ENCODE measurements around the gene PGAP6.
A peak's percentile ranks its signal among the peaks of the same experiment; 100 is the strongest.
"Not testable (repeated sequence)": the region's sequence is repeated elsewhere in the genome, so short reads cannot be mapped to it uniquely, and the experiment has no call there.

The PGAP6 gene

DNA sequence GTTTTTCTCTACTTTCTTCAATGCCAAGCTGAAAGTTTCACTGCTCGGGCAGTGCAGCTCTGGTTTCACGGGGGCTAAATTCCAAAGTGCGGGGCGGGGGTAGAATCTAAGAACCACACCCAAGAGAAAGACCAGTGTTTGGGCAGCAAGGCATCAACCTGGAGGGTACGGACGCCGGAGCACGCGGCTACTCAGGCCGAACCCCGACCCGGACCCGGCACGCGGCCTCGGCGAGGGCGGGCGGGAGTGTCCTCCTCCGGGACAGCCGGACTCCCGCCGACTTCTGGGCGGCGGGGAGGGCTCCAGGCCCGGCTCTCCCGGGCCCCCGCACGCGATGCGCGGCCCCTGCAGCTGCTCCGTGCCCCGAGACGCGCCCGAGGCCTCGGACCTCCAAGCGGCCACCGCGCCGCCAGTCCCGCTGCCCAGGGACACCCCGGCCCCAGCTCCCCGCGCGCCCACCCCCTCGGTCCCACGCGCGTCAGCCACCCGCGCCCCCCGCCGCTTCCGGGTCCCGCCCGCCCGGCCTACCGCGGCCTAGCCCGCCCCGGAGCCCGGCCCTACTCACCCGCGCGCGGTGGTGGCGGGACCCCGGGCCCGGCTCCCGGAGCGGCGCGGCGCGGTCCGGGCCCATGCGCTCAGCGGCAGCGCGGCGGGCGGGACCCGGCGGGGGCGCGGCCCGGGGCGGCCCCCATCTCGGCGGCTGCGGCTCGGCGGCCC lies 29.8 kb downstream of the PGAP6 start:
- no peaks in the 10 kb centered on the region for H3K9me3 ChIP-seq (ENCODE audit: insufficient read depth, low read length)
- peak overlapping the region; percentile 86 for H3K9ac ChIP-seq (ENCODE audit: insufficient read length, low read depth)
- H3K4me1 ChIP-seq (ENCODE audit: insufficient read depth, insufficient read length) = peaks cover 16% of the 10 kb centered on the region
- peak overlapping the region; percentile 74 for H3K4me3 ChIP-seq (ENCODE audit: insufficient read length, low read depth)
- peaks cover 7% of the 10 kb centered on the region for H3K27me3 ChIP-seq (ENCODE audit: insufficient read depth, insufficient read length)
- H3K36me3 ChIP-seq (ENCODE audit: insufficient read depth, insufficient read length, low read length) = peaks cover 32% of the 10 kb centered on the region
- TF ChIP-seq SUZ12 (IDR thresholded peaks at IDR 0.05; ENCODE audit: extremely low read depth, insufficient read depth, insufficient read length) = no peak
- TF ChIP-seq YY1 (IDR thresholded peaks at IDR 0.05; ENCODE audit: insufficient read depth, insufficient read length) = no peak
- no peak for TF ChIP-seq ZNF274 (IDR thresholded peaks at IDR 0.05; ENCODE audit: low read depth, low read length)
- DNase-seq (ENCODE audit: low read depth, low spot score) = no peak

DNA sequence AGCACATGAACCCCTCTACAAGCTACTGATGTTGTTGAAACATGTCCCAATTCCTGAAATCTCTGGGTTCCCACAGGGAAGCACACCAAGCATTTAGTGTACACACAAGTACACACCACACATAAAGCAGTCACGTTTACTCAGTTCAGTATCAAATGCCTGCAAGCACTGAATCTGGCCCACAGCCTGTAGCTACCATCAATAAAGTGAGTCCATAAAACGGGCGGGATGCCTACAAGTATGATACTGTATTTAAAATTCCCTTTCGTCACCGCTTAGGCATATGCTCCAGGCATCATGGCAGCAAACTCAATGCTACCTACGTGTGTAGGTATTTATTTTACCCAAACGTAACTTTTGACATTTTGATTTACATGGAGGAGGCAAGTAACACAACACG lies 31.6 kb downstream of the PGAP6 start:
- no peak for DNase-seq (ENCODE audit: low read depth, low spot score)
- Histone ChIP-seq H3K36me3 (ENCODE audit: insufficient read depth, insufficient read length, low read length) (peaks cover 47% of the 10 kb centered on the region), H3K9ac (ENCODE audit: insufficient read length, low read depth) (no peak overlapping the region), H3K4me3 (ENCODE audit: insufficient read length, low read depth) (no peak overlapping the region), H3K27me3 (ENCODE audit: insufficient read depth, insufficient read length) (peaks cover 7% of the 10 kb centered on the region), H3K4me1 (ENCODE audit: insufficient read depth, insufficient read length) (peaks cover 27% of the 10 kb centered on the region), H3K9me3 (ENCODE audit: insufficient read depth, low read length) (no peaks in the 10 kb centered on the region)
- TF ChIP-seq YY1 (IDR thresholded peaks at IDR 0.05; ENCODE audit: insufficient read depth, insufficient read length) (no peak), ZNF274 (IDR thresholded peaks at IDR 0.05; ENCODE audit: low read depth, low read length) (no peak), SUZ12 (IDR thresholded peaks at IDR 0.05; ENCODE audit: extremely low read depth, insufficient read depth, insufficient read length) (no peak)

- Histone ChIP-seq H3K9ac (ENCODE audit: insufficient read length, low read depth) (no peak overlapping the region), H3K9me3 (ENCODE audit: insufficient read depth, low read length) (no peaks in the 10 kb centered on the region)
- no peak for DNase-seq (ENCODE audit: low read depth, low spot score)
Observed at GRCh38 chr16:349211-349610, 32.6 kb downstream of the PGAP6 start.

DNA sequence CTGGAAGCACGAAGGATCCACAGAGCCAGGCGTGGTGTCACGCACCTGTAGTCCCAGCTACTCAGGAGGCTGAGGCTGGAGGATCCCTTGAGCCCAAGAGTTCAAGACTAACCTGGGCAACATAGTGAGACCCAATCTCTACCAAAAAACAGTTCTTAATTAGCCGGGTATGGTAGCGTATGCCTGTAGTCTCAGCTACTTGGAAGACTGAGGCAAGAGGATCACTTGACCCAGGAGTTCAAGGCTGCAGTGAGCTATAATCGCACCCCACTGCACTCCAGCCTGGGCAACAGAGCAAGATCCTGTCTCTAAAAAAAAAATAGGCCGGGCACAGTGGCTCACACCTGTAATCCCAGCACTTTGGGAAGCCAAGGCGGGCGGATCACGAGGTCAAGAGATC lies 33.3 kb downstream of the PGAP6 start:
- not testable (repeated sequence) for H3K27me3 ChIP-seq (ENCODE audit: insufficient read depth, insufficient read length); DNase-seq (ENCODE audit: low read depth, low spot score); H3K9me3 ChIP-seq (ENCODE audit: insufficient read depth, low read length); H3K9ac ChIP-seq (ENCODE audit: insufficient read length, low read depth); H3K4me3 ChIP-seq (ENCODE audit: insufficient read length, low read depth)
- H3K36me3 ChIP-seq (ENCODE audit: insufficient read depth, insufficient read length, low read length) = peaks cover 62% of the 10 kb centered on the region
- peaks cover 26% of the 10 kb centered on the region for H3K4me1 ChIP-seq (ENCODE audit: insufficient read depth, insufficient read length)

More at GRCh38 chr16:349211-349610, 32.6 kb downstream of the PGAP6 start:
- peaks cover 56% of the 10 kb centered on the region for H3K36me3 ChIP-seq (ENCODE audit: insufficient read depth, insufficient read length, low read length)
- peaks cover 30% of the 10 kb centered on the region for H3K4me1 ChIP-seq (ENCODE audit: insufficient read depth, insufficient read length)
- peaks cover 4% of the 10 kb centered on the region for H3K27me3 ChIP-seq (ENCODE audit: insufficient read depth, insufficient read length)
- TF ChIP-seq YY1 (IDR thresholded peaks at IDR 0.05; ENCODE audit: insufficient read depth, insufficient read length) = no peak
- TF ChIP-seq SUZ12 (IDR thresholded peaks at IDR 0.05; ENCODE audit: extremely low read depth, insufficient read depth, insufficient read length) = no peak
- no peak for TF ChIP-seq ZNF274 (IDR thresholded peaks at IDR 0.05; ENCODE audit: low read depth, low read length)
- H3K4me3 ChIP-seq (ENCODE audit: insufficient read length, low read depth) = no peak overlapping the region

DNA sequence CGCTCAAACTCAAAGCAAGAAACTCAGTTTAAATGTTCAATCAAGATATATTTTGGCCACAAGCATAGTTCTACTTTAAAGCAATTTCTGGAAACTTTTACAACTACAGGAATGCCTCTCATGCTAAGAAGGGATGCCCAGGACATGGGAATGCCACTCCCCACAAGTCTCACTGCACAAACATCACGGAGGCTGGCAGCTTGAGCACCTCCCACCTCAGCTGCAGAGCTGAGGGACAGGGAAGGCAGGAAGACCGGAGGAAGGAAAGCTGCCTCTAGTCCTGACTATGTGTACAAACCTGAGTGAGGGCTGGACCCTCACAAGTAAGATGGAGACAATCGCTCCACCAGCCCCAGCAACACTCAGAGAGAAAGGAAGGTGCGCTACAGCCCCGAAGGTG lies 34.6 kb downstream of the PGAP6 start:
- H3K9me3 ChIP-seq (ENCODE audit: insufficient read depth, low read length) = peaks cover 7% of the 10 kb centered on the region; the same call in 1 of the 2 replicates
- H3K9ac ChIP-seq (ENCODE audit: insufficient read length, low read depth) = no peak overlapping the region
- H3K4me3 ChIP-seq (ENCODE audit: insufficient read length, low read depth) = no peak overlapping the region
- TF ChIP-seq YY1 (IDR thresholded peaks at IDR 0.05; ENCODE audit: insufficient read depth, insufficient read length) (no peak), SUZ12 (IDR thresholded peaks at IDR 0.05; ENCODE audit: extremely low read depth, insufficient read depth, insufficient read length) (no peak), ZNF274 (IDR thresholded peaks at IDR 0.05; ENCODE audit: low read depth, low read length) (no peak)
- peaks cover 73% of the 10 kb centered on the region for H3K36me3 ChIP-seq (ENCODE audit: insufficient read depth, insufficient read length, low read length)
- H3K27me3 ChIP-seq (ENCODE audit: insufficient read depth, insufficient read length) = no peaks in the 10 kb centered on the region
- peaks cover 23% of the 10 kb centered on the region for H3K4me1 ChIP-seq (ENCODE audit: insufficient read depth, insufficient read length)
- no peak for DNase-seq (ENCODE audit: low read depth, low spot score)

GRCh38 chr16:346587-346986 lies 35.2 kb downstream of the PGAP6 start:
- Histone ChIP-seq H3K9me3 (ENCODE audit: insufficient read depth, low read length) (peaks cover 9% of the 10 kb centered on the region; the same call in 1 of the 2 replicates), H3K27me3 (ENCODE audit: insufficient read depth, insufficient read length) (no peaks in the 10 kb centered on the region), H3K36me3 (ENCODE audit: insufficient read depth, insufficient read length, low read length) (peaks cover 75% of the 10 kb centered on the region), H3K9ac (ENCODE audit: insufficient read length, low read depth) (peak overlapping the region; percentile 35), H3K4me3 (ENCODE audit: insufficient read length, low read depth) (no peak overlapping the region), H3K4me1 (ENCODE audit: insufficient read depth, insufficient read length) (peaks cover 23% of the 10 kb centered on the region)
- no peak for DNase-seq (ENCODE audit: low read depth, low spot score)
- TF ChIP-seq ZNF274 (IDR thresholded peaks at IDR 0.05; ENCODE audit: low read depth, low read length) = no peak
- TF ChIP-seq SUZ12 (IDR thresholded peaks at IDR 0.05; ENCODE audit: extremely low read depth, insufficient read depth, insufficient read length) = no peak
- TF ChIP-seq YY1 (IDR thresholded peaks at IDR 0.05; ENCODE audit: insufficient read depth, insufficient read length) = no peak

DNA sequence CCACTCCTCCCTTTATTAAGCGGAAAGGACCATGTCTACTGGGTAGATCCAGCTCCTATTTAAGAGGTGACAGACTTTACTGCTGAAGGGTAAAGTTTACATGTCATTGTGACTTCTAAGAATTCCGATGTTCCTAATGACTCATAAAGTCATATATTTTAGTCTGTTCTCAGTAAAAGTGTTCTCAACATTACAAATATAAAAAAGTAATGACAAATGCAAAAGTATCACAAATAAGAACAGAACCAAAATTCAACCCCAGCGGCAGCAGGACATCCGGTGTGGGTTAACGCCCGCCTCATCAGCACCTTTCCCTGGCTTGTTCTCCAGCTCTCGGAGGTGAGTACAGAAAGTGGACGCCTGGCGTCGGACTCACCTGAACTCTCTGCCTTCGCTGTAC lies 36.0 kb downstream of the PGAP6 start:
- peaks cover 77% of the 10 kb centered on the region for H3K36me3 ChIP-seq (ENCODE audit: insufficient read depth, insufficient read length, low read length)

More for the DNA sequence above, 36.0 kb downstream of the PGAP6 start:
- H3K27me3 ChIP-seq (ENCODE audit: insufficient read depth, insufficient read length) = no peaks in the 10 kb centered on the region
- H3K4me3 ChIP-seq (ENCODE audit: insufficient read length, low read depth) = no peak overlapping the region
- DNase-seq (ENCODE audit: low read depth, low spot score) = no peak
- H3K9ac ChIP-seq (ENCODE audit: insufficient read length, low read depth) = no peak overlapping the region
- H3K4me1 ChIP-seq (ENCODE audit: insufficient read depth, insufficient read length) = peaks cover 23% of the 10 kb centered on the region
- peaks cover 9% of the 10 kb centered on the region; the same call in 1 of the 2 replicates for H3K9me3 ChIP-seq (ENCODE audit: insufficient read depth, low read length)
- TF ChIP-seq SUZ12 (IDR thresholded peaks at IDR 0.05; ENCODE audit: extremely low read depth, insufficient read depth, insufficient read length) (no peak), YY1 (IDR thresholded peaks at IDR 0.05; ENCODE audit: insufficient read depth, insufficient read length) (no peak), ZNF274 (IDR thresholded peaks at IDR 0.05; ENCODE audit: low read depth, low read length) (no peak)
